GM23338 (cell line): ENCODE results near the gene GRIN3B. TPM values are rescaled to one million over a fixed set of nuclear protein-coding genes. Genes with fewer than 3 reads are reported as not detected.

Source experiments
- ATAC-seq: fragments of 200-7000 bp; cut with Tn5 transposase; 3 replicates; pipeline ENCODE4 v1.9.1; 2020
- DNase-seq: peaks from one replicate; pipeline ENCODE4 v3.0.0-alpha.2; 2015; ENCODE audit warnings: low spot score
- H2AFZ ChIP-seq: fragments of 200-600 bp; sonication (generic); 2 replicates; pipeline ENCODE4 v1.8.0; 2016; ENCODE audit warnings: antibody characterized with exemption, mild to moderate bottlenecking, moderate library complexity
- H3F3A ChIP-seq: fragments of 200-600 bp; sonication (generic); replicated peaks from 2 replicates; pipeline ENCODE4 v1.8.0; 2017; ENCODE audit warnings: antibody characterized with exemption, mixed run types, low read depth
- H3K27ac ChIP-seq: fragments of 200-600 bp; sonication (generic); 2 replicates; pipeline ENCODE4 v1.6.1; 2016; ENCODE audit warnings: low read depth
- H3K27me3 ChIP-seq: fragments of 200-600 bp; sonication (generic); 2 replicates; pipeline ENCODE4 v1.8.0; 2016; ENCODE audit warnings: mild to moderate bottlenecking, mixed run types, moderate library complexity; ENCODE audit not compliant: insufficient read depth
- H3K36me3 ChIP-seq: fragments of 200-600 bp; sonication (generic); 2 replicates; pipeline ENCODE4 v1.8.0; 2016; ENCODE audit warnings: mild to moderate bottlenecking; ENCODE audit not compliant: insufficient read depth
- H3K4me1 ChIP-seq: fragments of 200-600 bp; sonication (generic); 2 replicates; pipeline ENCODE4 v1.8.0; 2016; ENCODE audit warnings: mild to moderate bottlenecking, moderate library complexity; ENCODE audit not compliant: insufficient read depth
- H3K4me2 ChIP-seq: fragments of 200-600 bp; sonication (generic); 2 replicates; pipeline ENCODE4 v1.7.1; 2017; ENCODE audit warnings: mixed run types
- H3K4me3 ChIP-seq: fragments of 200-600 bp; sonication (generic); 2 replicates; pipeline ENCODE4 v1.6.1; 2016; ENCODE audit warnings: mixed run types
- H3K79me2 ChIP-seq: fragments of 200-600 bp; sonication (generic); replicated peaks from 2 replicates; pipeline ENCODE4 v1.8.0; 2017; ENCODE audit warnings: mild to moderate bottlenecking; ENCODE audit not compliant: insufficient read depth
- H3K9me2 ChIP-seq: fragments of 200-600 bp; sonication (generic); 2 replicates; pipeline ENCODE4 v1.8.0; 2017; ENCODE audit not compliant: insufficient read depth
- H4K20me1 ChIP-seq: fragments of 200-600 bp; sonication (generic); replicated peaks from 2 replicates; pipeline ENCODE4 v1.8.0; 2017; ENCODE audit warnings: mild to moderate bottlenecking; ENCODE audit not compliant: insufficient read depth
- H3K27ac Mint-ChIP-seq: 2 replicates; pipeline ENCODE4 v1.8.0; 2020; ENCODE audit warnings: inconsistent platforms, mild to moderate bottlenecking, moderate library complexity, mixed read lengths
- H3K27me3 Mint-ChIP-seq: 3 replicates; pipeline ENCODE4 v1.8.0; 2022; ENCODE audit warnings: low read depth, mild to moderate bottlenecking, moderate library complexity, mixed read lengths, inconsistent platforms; ENCODE audit not compliant: insufficient read depth, poor library complexity
- H3K36me3 Mint-ChIP-seq: 3 replicates; pipeline ENCODE4 v1.8.0; 2021; ENCODE audit warnings: low read depth, mild to moderate bottlenecking, inconsistent platforms, moderate library complexity, mixed read lengths
- H3K4me1 Mint-ChIP-seq: 3 replicates; pipeline ENCODE4 v1.8.0; 2020; ENCODE audit warnings: mild to moderate bottlenecking, inconsistent platforms, mixed read lengths
- H3K4me3 Mint-ChIP-seq: 3 replicates; pipeline ENCODE4 v1.8.0; 2021; ENCODE audit warnings: moderate library complexity, mild to moderate bottlenecking, inconsistent platforms, mixed read lengths
- H3K9me3 Mint-ChIP-seq: 3 replicates; pipeline ENCODE4 v1.8.0; 2020; ENCODE audit warnings: moderate library complexity, mild to moderate bottlenecking, inconsistent platforms, mixed read lengths
- CREB1 ChIP-seq: fragments of 250-450 bp; sonication (Bioruptor Pico); IDR thresholded peaks from 2 replicates; pipeline ENCODE4 v1.5.0; 2020; ENCODE audit warnings: low read depth, mild to moderate bottlenecking, moderate library complexity
- EZH2 ChIP-seq: fragments of 200-600 bp; sonication (generic); IDR thresholded peaks from one replicate; pipeline ENCODE4 v1.8.0; 2017; ENCODE audit warnings: antibody characterized with exemption, mild to moderate bottlenecking, low read depth; ENCODE audit not compliant: unreplicated experiment
- EZH2phosphoT487 ChIP-seq: fragments of 200-600 bp; sonication (generic); IDR thresholded peaks from one replicate; pipeline ENCODE4 v1.8.1; 2018; ENCODE audit warnings: antibody characterized with exemption; ENCODE audit not compliant: unreplicated experiment
- JUNB ChIP-seq: IDR thresholded peaks from one replicate; pipeline ENCODE4 v1.6.1; 2016; ENCODE audit warnings: antibody characterized with exemption; ENCODE audit not compliant: unreplicated experiment
- NANOG ChIP-seq: IDR thresholded peaks from 2 replicates; pipeline ENCODE4 v1.6.1; 2016; ENCODE audit warnings: antibody characterized with exemption, borderline replicate concordance
- polyA plus RNA-seq: library from polyadenylated mRNA; unstranded; fragments of >200 nt; fragmentation: Nextera tagmentation; extraction: Ambion mirVana; gene quantifications from 2 replicates; pipeline ENCODE4 v1.2.1, GENCODE V29; 2016
- total RNA-seq: library from RNA; depleted of rRNA; stranded (reverse); fragments of >200 nt; shearing (Covaris generic); gene quantifications from 2 replicates; pipeline ENCODE4 v1.2.3, GENCODE V29; 2014
- TF ChIP-seq, protein P1 (sequence below): fragments of 250-450 bp; sonication (Bioruptor Pico); IDR thresholded peaks from 2 replicates; pipeline ENCODE4 v1.5.0; 2020; ENCODE audit warnings: mild to moderate bottlenecking, moderate library complexity
- TF ChIP-seq, protein P2 (sequence below): IDR thresholded peaks from 2 replicates; pipeline ENCODE4 v1.6.1; 2016; ENCODE audit warnings: antibody characterized with exemption

GRIN3B gene
- total and polyA plus RNA-seq, 2 experiments from 2014 or later, result 0.11 to 2.8 TPM

GRCh38 chr19:1046836-1047695 is 46.8 kb downstream of the GRIN3B start (continued):
- TF ChIP-seq, protein P1, sequence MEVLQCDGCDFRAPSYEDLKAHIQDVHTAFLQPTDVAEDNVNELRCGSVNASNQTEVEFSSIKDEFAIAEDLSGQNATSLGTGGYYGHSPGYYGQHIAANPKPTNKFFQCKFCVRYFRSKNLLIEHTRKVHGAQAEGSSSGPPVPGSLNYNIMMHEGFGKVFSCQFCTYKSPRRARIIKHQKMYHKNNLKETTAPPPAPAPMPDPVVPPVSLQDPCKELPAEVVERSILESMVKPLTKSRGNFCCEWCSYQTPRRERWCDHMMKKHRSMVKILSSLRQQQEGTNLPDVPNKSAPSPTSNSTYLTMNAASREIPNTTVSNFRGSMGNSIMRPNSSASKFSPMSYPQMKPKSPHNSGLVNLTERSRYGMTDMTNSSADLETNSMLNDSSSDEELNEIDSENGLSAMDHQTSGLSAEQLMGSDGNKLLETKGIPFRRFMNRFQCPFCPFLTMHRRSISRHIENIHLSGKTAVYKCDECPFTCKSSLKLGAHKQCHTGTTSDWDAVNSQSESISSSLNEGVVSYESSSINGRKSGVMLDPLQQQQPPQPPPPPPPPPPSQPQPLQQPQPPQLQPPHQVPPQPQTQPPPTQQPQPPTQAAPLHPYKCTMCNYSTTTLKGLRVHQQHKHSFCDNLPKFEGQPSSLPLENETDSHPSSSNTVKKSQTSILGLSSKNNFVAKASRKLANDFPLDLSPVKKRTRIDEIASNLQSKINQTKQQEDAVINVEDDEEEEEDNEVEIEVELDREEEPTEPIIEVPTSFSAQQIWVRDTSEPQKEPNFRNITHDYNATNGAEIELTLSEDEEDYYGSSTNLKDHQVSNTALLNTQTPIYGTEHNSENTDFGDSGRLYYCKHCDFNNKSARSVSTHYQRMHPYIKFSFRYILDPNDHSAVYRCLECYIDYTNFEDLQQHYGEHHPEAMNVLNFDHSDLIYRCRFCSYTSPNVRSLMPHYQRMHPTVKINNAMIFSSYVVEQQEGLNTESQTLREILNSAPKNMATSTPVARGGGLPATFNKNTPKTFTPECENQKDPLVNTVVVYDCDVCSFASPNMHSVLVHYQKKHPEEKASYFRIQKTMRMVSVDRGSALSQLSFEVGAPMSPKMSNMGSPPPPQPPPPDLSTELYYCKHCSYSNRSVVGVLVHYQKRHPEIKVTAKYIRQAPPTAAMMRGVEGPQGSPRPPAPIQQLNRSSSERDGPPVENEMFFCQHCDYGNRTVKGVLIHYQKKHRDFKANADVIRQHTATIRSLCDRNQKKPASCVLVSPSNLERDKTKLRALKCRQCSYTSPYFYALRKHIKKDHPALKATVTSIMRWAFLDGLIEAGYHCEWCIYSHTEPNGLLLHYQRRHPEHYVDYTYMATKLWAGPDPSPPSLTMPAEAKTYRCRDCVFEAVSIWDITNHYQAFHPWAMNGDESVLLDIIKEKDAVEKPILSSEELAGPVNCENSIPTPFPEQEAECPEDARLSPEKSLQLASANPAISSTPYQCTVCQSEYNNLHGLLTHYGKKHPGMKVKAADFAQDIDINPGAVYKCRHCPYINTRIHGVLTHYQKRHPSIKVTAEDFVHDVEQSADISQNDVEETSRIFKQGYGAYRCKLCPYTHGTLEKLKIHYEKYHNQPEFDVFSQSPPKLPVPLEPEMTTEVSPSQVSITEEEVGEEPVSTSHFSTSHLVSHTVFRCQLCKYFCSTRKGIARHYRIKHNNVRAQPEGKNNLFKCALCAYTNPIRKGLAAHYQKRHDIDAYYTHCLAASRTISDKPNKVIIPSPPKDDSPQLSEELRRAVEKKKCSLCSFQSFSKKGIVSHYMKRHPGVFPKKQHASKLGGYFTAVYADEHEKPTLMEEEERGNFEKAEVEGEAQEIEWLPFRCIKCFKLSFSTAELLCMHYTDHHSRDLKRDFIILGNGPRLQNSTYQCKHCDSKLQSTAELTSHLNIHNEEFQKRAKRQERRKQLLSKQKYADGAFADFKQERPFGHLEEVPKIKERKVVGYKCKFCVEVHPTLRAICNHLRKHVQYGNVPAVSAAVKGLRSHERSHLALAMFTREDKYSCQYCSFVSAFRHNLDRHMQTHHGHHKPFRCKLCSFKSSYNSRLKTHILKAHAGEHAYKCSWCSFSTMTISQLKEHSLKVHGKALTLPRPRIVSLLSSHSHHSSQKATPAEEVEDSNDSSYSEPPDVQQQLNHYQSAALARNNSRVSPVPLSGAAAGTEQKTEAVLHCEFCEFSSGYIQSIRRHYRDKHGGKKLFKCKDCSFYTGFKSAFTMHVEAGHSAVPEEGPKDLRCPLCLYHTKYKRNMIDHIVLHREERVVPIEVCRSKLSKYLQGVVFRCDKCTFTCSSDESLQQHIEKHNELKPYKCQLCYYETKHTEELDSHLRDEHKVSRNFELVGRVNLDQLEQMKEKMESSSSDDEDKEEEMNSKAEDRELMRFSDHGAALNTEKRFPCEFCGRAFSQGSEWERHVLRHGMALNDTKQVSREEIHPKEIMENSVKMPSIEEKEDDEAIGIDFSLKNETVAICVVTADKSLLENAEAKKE, result no peak
- TF ChIP-seq EZH2 (no peak), EZH2phosphoT487 (no peak), JUNB (no peak)
- TF ChIP-seq, protein P2, sequence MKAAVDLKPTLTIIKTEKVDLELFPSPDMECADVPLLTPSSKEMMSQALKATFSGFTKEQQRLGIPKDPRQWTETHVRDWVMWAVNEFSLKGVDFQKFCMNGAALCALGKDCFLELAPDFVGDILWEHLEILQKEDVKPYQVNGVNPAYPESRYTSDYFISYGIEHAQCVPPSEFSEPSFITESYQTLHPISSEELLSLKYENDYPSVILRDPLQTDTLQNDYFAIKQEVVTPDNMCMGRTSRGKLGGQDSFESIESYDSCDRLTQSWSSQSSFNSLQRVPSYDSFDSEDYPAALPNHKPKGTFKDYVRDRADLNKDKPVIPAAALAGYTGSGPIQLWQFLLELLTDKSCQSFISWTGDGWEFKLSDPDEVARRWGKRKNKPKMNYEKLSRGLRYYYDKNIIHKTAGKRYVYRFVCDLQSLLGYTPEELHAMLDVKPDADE, result no peak

DNA sequence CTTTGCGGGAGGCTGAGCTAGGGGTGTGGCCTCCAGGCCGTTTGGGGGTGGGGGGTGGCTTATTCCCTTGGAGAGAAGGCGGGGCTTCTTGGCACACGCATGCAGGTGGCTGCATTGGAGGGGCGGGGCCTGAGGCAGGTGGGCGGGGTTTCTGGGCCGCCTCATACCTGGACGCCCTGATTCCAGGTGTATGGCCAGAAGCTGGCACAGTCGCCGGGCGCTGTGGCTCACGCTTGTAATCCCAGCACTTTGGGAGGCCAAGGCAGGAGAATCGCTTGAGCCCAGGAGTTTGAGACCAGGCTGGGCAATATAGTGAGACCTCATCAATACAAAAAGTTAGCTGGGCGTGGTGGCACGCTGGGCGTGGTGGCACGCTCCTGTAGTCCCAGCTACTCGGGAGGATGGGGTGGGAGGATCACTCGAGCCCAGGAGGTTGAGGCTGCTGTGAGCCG is 47.5 kb downstream of the GRIN3B start:
- peak; percentile 30 for ATAC-seq
- no peak overlapping the region for H3K27ac ChIP-seq
- no peak overlapping the region for H3K4me2 ChIP-seq
- Mint-ChIP-seq H3K36me3 (peaks cover 16% of the 10 kb centered on the region), H3K9me3 (peaks cover 8% of the 10 kb centered on the region; the same call in 2 of the 3 replicates), H3K4me1 (no peaks in the 10 kb centered on the region), H3K4me3 (no peak overlapping the region), H3K27ac (no peak overlapping the region), H3K27me3 (peaks cover 16% of the 10 kb centered on the region)
- no peak for TF ChIP-seq NANOG
- TF ChIP-seq CREB1 (CRISPR knock-in tag), result no peak
- H3F3A ChIP-seq, result no peaks in the 10 kb centered on the region
- no peaks in the 10 kb centered on the region for H3K79me2 ChIP-seq
- no peaks in the 10 kb centered on the region for H3K27me3 ChIP-seq
- no peaks in the 10 kb centered on the region for H3K36me3 ChIP-seq
- no peak overlapping the region for H2AFZ ChIP-seq
- no peaks in the 10 kb centered on the region for H3K9me2 ChIP-seq
- H4K20me1 ChIP-seq, result no peaks in the 10 kb centered on the region
- H3K4me1 ChIP-seq, result no peaks in the 10 kb centered on the region
- no peak overlapping the region for H3K4me3 ChIP-seq
- DNase-seq, result peak; percentile 84
